K562 (cell line): ENCODE results near the gene BET1L. TPM values are rescaled to one million over a fixed set of nuclear protein-coding genes. Genes with fewer than 3 reads are reported as not detected.

Source experiments
- ATAC-seq: fragments of 200-7000 bp; cut with Tn5 transposase; 3 replicates; pipeline ENCODE4 v1.9.1; 2020; ENCODE audit warnings: moderate library complexity
- BruUV-seq: library from RNA; stranded (reverse); fragments of 400-500 nt; replicated peaks from 2 replicates; lab custom pipeline; 2021; lab: Mats Ljungman, UMichigan
- CTCF ChIA-PET: fragments of 300-600 bp; formaldehyde crosslinking; extraction: SDS; loops from one replicate; lab custom pipeline; 2021; ENCODE audit warnings: low intra/inter-chr PET ratio; lab: Yijun Ruan, JAX
- POLR2A ChIA-PET: fragments of 300-600, 350-650 bp; sonication (Branson Sonifier 250); formaldehyde crosslinking; extraction: SDS; loops from one replicate; lab custom pipeline; 2021; ENCODE audit warnings: antibody characterized with exemption, inconsistent platforms; lab: Yijun Ruan, JAX
- DNase-seq, 4 experiments: peaks; one replicate each; pipeline versions ENCODE4 v3.0.0 to v3.0.0-alpha.2; 2011 to 2018; ENCODE audit warnings: low spot score in 3 of 4, mixed read lengths in 3 of 4; ENCODE audit errors: extremely low read depth in 1 of 4
- FAIRE-seq: peaks from 2 replicates; lab custom pipeline; 2011; peaks lifted over from hg19 to GRCh38; lab: Jason Lieb, UNC
- H2AFZ ChIP-seq: 2 replicates; pipeline ENCODE4 v1.6.0; 2011; ENCODE audit warnings: low read depth, low read length, control low read depth, inconsistent platforms
- H3K27ac ChIP-seq: fragments of 200-600 bp; 3 replicates; pipeline ENCODE4 v1.8.0; 2011; ENCODE audit warnings: low read depth, mild to moderate bottlenecking, control low read depth, inconsistent platforms, low read length, moderate library complexity, mixed read lengths; ENCODE audit errors: extremely low read depth
- H3K27me3 ChIP-seq, 2 experiments: fragments of 300-600 bp in 1 of 2; 2 replicates in 1 of 2; 3 replicates in 1 of 2; pipeline versions ENCODE4 v1.6.0 to v1.8.0; 2011; ENCODE audit warnings: inconsistent platforms in 2 of 2, low read length in 2 of 2, mild to moderate bottlenecking in 1 of 2, mixed read lengths in 1 of 2, moderate library complexity in 1 of 2; ENCODE audit not compliant: control insufficient read depth in 2 of 2, insufficient read depth in 2 of 2
- H3K36me3 ChIP-seq: fragments of 300-600 bp; 3 replicates; pipeline ENCODE4 v1.8.0; 2011; ENCODE audit warnings: mild to moderate bottlenecking, low read length, inconsistent platforms; ENCODE audit not compliant: control insufficient read depth, insufficient read depth
- H3K4me1 ChIP-seq, 2 experiments: fragments of 200-600 bp in 1 of 2; replicated peaks in 1 of 2; 2 replicates in 1 of 2; 3 replicates in 1 of 2; pipeline versions ENCODE4 v1.5.1 to v1.8.0; 2011; ENCODE audit warnings: inconsistent platforms in 2 of 2, low read length in 2 of 2, mild to moderate bottlenecking in 1 of 2, mixed read lengths in 1 of 2, moderate library complexity in 1 of 2; ENCODE audit not compliant: control insufficient read depth in 2 of 2, insufficient read depth in 2 of 2
- H3K4me2 ChIP-seq: 2 replicates; pipeline ENCODE4 v1.6.1; 2011; ENCODE audit warnings: low read length, control low read depth, inconsistent platforms, mixed read lengths; ENCODE audit not compliant: insufficient read depth
- H3K4me3 ChIP-seq: fragments of 200-600 bp; sonication (generic), shearing (Covaris generic); 2 replicates; pipeline ENCODE4 v1.5.1; 2016; ENCODE audit warnings: control low read depth, inconsistent platforms
- H3K79me2 ChIP-seq: fragments of 200-600 bp; 3 replicates; pipeline ENCODE4 v1.8.0; 2011; ENCODE audit warnings: low read length, inconsistent platforms; ENCODE audit not compliant: control insufficient read depth, insufficient read depth
- H3K9ac ChIP-seq, 2 experiments: 2 replicates each; pipeline versions ENCODE4 v1.6.0 to v1.6.1; 2011; ENCODE audit warnings: low read depth in 2 of 2, low read length in 2 of 2, control low read depth in 1 of 2, inconsistent platforms in 1 of 2, mild to moderate bottlenecking in 1 of 2, mixed read lengths in 1 of 2; ENCODE audit not compliant: insufficient read depth in 1 of 2
- H3K9me1 ChIP-seq: one replicate; pipeline ENCODE4 v1.6.0; 2011; ENCODE audit warnings: inconsistent platforms, mild to moderate bottlenecking, low read length, moderate library complexity; ENCODE audit not compliant: control insufficient read depth, insufficient read depth
- H3K9me3 ChIP-seq: replicated peaks from 2 replicates; pipeline ENCODE4 v1.5.1; 2011; ENCODE audit warnings: low read depth, low read length, inconsistent platforms; ENCODE audit not compliant: control insufficient read depth, insufficient read depth
- H4K20me1 ChIP-seq: replicated peaks from 2 replicates; pipeline ENCODE4 v1.6.1; 2011; ENCODE audit warnings: low read length, inconsistent platforms, mixed read lengths; ENCODE audit not compliant: control insufficient read depth, insufficient read depth
- CTCF ChIP-seq, 3 experiments: IDR thresholded peaks in 2 of 3; conservative IDR thresholded peaks in 1 of 3; 2 replicates each; pipeline ENCODE4 v1.5.1; 2011 to 2012; ENCODE audit warnings: low read length in 3 of 3, mild to moderate bottlenecking in 3 of 3, control low read depth in 2 of 3, improper control_type of control experiment in 1 of 3, inconsistent platforms in 1 of 3, low read depth in 1 of 3, mixed read lengths in 1 of 3, moderate library complexity in 1 of 3; ENCODE audit not compliant: insufficient read depth in 2 of 3
- FOXP1 ChIP-seq: sonication (generic); formaldehyde crosslinking; IDR thresholded peaks from 2 replicates; pipeline ENCODE4 v1.8.0; 2022; ENCODE audit warnings: mild to moderate bottlenecking, missing genetic modification reagents
- IRF1 ChIP-seq: sonication (generic); formaldehyde crosslinking; IDR thresholded peaks from 2 replicates; pipeline ENCODE4 v1.8.0; 2022; ENCODE audit warnings: missing genetic modification reagents, mild to moderate bottlenecking, borderline replicate concordance
- PML ChIP-seq: IDR thresholded peaks from 2 replicates; pipeline ENCODE4 v1.6.1; 2012; ENCODE audit warnings: low read length, inconsistent platforms
- RAD21 ChIP-seq, 2 experiments: fragments of 250-450 bp in 1 of 2; fragments of 450-650 bp in 1 of 2; sonication (Bioruptor Pico) in 1 of 2; formaldehyde crosslinking in 1 of 2; IDR thresholded peaks in 1 of 2; conservative IDR thresholded peaks in 1 of 2; 2 replicates each; pipeline versions ENCODE4 v1.4.0 to v1.8.0; 2020 to 2022; ENCODE audit warnings: mild to moderate bottlenecking in 2 of 2, moderate library complexity in 1 of 2
- THRAP3 ChIP-seq: fragments of 450-650 bp; IDR thresholded peaks from 2 replicates; pipeline ENCODE4 v1.6.1; 2016; ENCODE audit warnings: mild to moderate bottlenecking, inconsistent platforms, borderline replicate concordance
- VEZF1 ChIP-seq: fragments of 200-800 bp; sonication (Bioruptor generic); IDR thresholded peaks from 2 replicates; pipeline ENCODE4 v1.6.1; 2017; ENCODE audit warnings: missing genetic modification characterization, missing compliant biosample characterization
- ZMIZ1 ChIP-seq, 2 experiments: fragments of 150-350 bp in 1 of 2; IDR thresholded peaks; 2 replicates each; pipeline ENCODE4 v1.6.1; 2012 to 2016; ENCODE audit warnings: low read depth in 2 of 2, low read length in 2 of 2, mild to moderate bottlenecking in 1 of 2, moderate library complexity in 1 of 2
- ZNF263 ChIP-seq: sonication (generic); formaldehyde crosslinking; IDR thresholded peaks from 2 replicates; pipeline ENCODE4 v1.8.0; 2022; ENCODE audit warnings: mild to moderate bottlenecking, missing genetic modification reagents, borderline replicate concordance
- WGBS: fragments of 100-300 bp; shearing (Covaris generic); methylation state at CpG from one replicate; pipeline ENCODE4 v1.1.6; 2016; ENCODE audit warnings: low coverage, mixed read lengths; ENCODE audit not compliant: insufficient coverage; ENCODE audit errors: missing lambda C conversion rate; 5-methylcytosine and 5-hydroxymethylcytosine counted together
- in situ Hi-C: fragments of 300-500 bp; cut with MboI; formaldehyde crosslinking; loops from 4 replicates; pipeline ENCODE4 v1.15.0; 2018; ENCODE audit warnings: inconsistent platforms, mixed read lengths
- intact Hi-C: fragments of 100-400 bp; cut with micrococcal nuclease; formaldehyde crosslinking; loops from 2 replicates; pipeline ENCODE4 v1.14.2; 2022
- polyA plus RNA-seq, 8 experiments: library from polyadenylated mRNA; depleted of rRNA in 4 of 8; stranded (reverse) in 5 of 8; unstranded in 3 of 8; fragments of >200 nt; fragmentation: Nextera tagmentation in 2 of 8; fragmentation: Illumina TruSeq in 1 of 8; extraction: Ambion mirVana in 2 of 8; extraction: Trizol in 1 of 8; gene quantifications; 2 replicates each; pipeline versions ENCODE4 v1.2.1 to v1.2.3, GENCODE V29; 2011 to 2014; ENCODE audit warnings: inconsistent platforms in 1 of 8, missing spikeins in 1 of 8
- total RNA-seq, 7 experiments: library from RNA; depleted of rRNA in 6 of 7; stranded (reverse); fragments of >200 nt in 6 of 7; fragmentation: Illumina TruSeq in 2 of 7; extraction: Trizol in 2 of 7; gene quantifications; 2 replicates each; pipeline versions ENCODE4 v1.2.1 to v1.2.3, GENCODE V29; 2011 to 2021; ENCODE audit warnings: low replicate concordance in 1 of 7

Gene BET1L
- total and polyA plus RNA-seq, 9 of the 15 experiments (the other 6 are each of a cell fraction or from before 2014, with no cell fraction given): 9.9 to 69.1 (median 19.9) TPM

- ChIA-PET CTCF (interaction anchor here (0.8 kb wide), 1 partner anchor 105 kb away, joined by 3 read pairs; no protein-coding TSS in a partner anchor), POLR2A (interaction anchor here (1.1 to 2.0 kb wide), 7 partner anchors 13 to 197 kb away, joined by 3 to 9 read pairs (median 7); partner anchors contain the start of genes BET1L, PSMD13 and RIC8A)
- no TSS peak for BruUV-seq
- DNase-seq (peak in 3 of 4 experiments; percentile 27 to 66 (median 53)), ATAC-seq (peak; percentile 60), FAIRE-seq (no peak)
- Histone ChIP-seq H3K36me3 (peaks cover 73% of the 10 kb centered on the region), H3K4me2 (no peak overlapping the region), H3K9ac (no peak overlapping the region), H3K27me3 (no peaks in the 10 kb centered on the region), H3K79me2 (no peaks in the 10 kb centered on the region), H3K4me3 (no peak overlapping the region), H3K4me1 (peaks cover 0 to 3% of the 10 kb centered on the region in 2 experiments; a peak in 3 of 5 replicates), H4K20me1 (no peaks in the 10 kb centered on the region), H3K27ac (no peak overlapping the region), H3K9me3 (no peaks in the 10 kb centered on the region), H2AFZ (no peak overlapping the region), H3K9me1 (no peaks in the 10 kb centered on the region)
- in situ Hi-C loops (loop anchor here (5.0 kb wide), 1 partner anchor 106 kb away; no protein-coding TSS in a partner anchor), intact Hi-C loops (no loop called here)
- WGBS: 75% methylated on average over 10 of the region's 10 CpGs
- TF ChIP-seq FOXP1 (CRISPR knock-in tag) (no peak), PML (no peak), CTCF (IDR thresholded peaks at IDR 0.05 in 2 of 3, conservative IDR thresholded peaks at IDR 0.05 in 1 of 3; ENCODE audit: insufficient read depth in 2 of 3, low read depth in 1 of 3, low read length in 3 of 3) (peak in 2 of 3 experiments; percentile 19 to 27; a peak in 2 of 6 replicates), ZNF263 (CRISPR knock-in tag) (peak; percentile 63; the same call in 1 of the 2 replicates), ZMIZ1 (IDR thresholded peaks at IDR 0.05; ENCODE audit: low read depth in 2 of 2, low read length in 2 of 2) (no peak), IRF1 (CRISPR knock-in tag) (no peak), RAD21 (CRISPR knock-in tag; conservative IDR thresholded peaks at IDR 0.05 in 1 of 2, IDR thresholded peaks at IDR 0.05 in 1 of 2) (0 out of 4 replicates have a peak, but pooled peaks of 1 of the 2 experiments have one; percentile 10), VEZF1 (CRISPR knock-in tag) (no peak), THRAP3 (no peak)
Measured at GRCh38 chr11:251550-251949, 44.4 kb upstream of the BET1L start.
